SK-N-SH treated with all-trans-retinoic acid at 6 μM for 48 hours (cell line): ENCODE measurements around the gene GALNTL6.

ENCODE experiments used
- ATAC-seq: fragments of 200-7000 bp; cut with Tn5 transposase; 3 replicates; pipeline ENCODE4 v1.9.1; 2020; ENCODE audit warnings: mild to moderate bottlenecking, moderate library complexity
- ARNTL ChIP-seq: fragments of 450-650 bp; formaldehyde crosslinking; IDR thresholded peaks from 2 replicates; pipeline ENCODE4 v1.5.0; 2020; ENCODE audit warnings: low read depth, mild to moderate bottlenecking, moderate library complexity, borderline replicate concordance
- BACH2 ChIP-seq: fragments of 250-450 bp; sonication (Bioruptor Pico); IDR thresholded peaks from 2 replicates; pipeline ENCODE4 v1.9.0; 2021; ENCODE audit warnings: mild to moderate bottlenecking, borderline replicate concordance
- CREB5 ChIP-seq: fragments of 250-450 bp; sonication (Bioruptor Pico); IDR thresholded peaks from 2 replicates; pipeline ENCODE4 v1.5.1; 2020; ENCODE audit warnings: low read depth, mild to moderate bottlenecking, moderate library complexity
- CSDC2 ChIP-seq: fragments of 250-450 bp; sonication (Bioruptor Pico); IDR thresholded peaks from 2 replicates; pipeline ENCODE4 v1.5.0; 2020; ENCODE audit warnings: mild to moderate bottlenecking, moderate library complexity
- CSRNP3 ChIP-seq: fragments of 250-450 bp; sonication (Bioruptor Pico); IDR thresholded peaks from 2 replicates; pipeline ENCODE4 v1.5.1; 2021; ENCODE audit warnings: mild to moderate bottlenecking, moderate library complexity
- ESRRG ChIP-seq: fragments of 250-450 bp; sonication (Bioruptor Pico); IDR thresholded peaks from 2 replicates; pipeline ENCODE4 v1.6.1; 2021; ENCODE audit warnings: mild to moderate bottlenecking
- GLIS3 ChIP-seq: fragments of 250-450 bp; sonication (Bioruptor Pico); IDR thresholded peaks from 2 replicates; pipeline ENCODE4 v1.5.0; 2020; ENCODE audit warnings: mild to moderate bottlenecking, moderate library complexity
- ISL1 ChIP-seq: fragments of 250-450 bp; sonication (Bioruptor Pico); IDR thresholded peaks from 2 replicates; pipeline ENCODE4 v2.1.2; 2022; ENCODE audit warnings: mild to moderate bottlenecking, moderate library complexity
- OSR1 ChIP-seq: fragments of 250-450 bp; sonication (Bioruptor Pico); IDR thresholded peaks from 2 replicates; pipeline ENCODE4 v1.8.0; 2022; ENCODE audit warnings: moderate library complexity, mild to moderate bottlenecking, inconsistent platforms
- POU6F1 ChIP-seq: fragments of 250-450 bp; sonication (Bioruptor Pico); IDR thresholded peaks from 2 replicates; pipeline ENCODE4 v1.8.0; 2021; ENCODE audit warnings: low read depth, mild to moderate bottlenecking, moderate library complexity, borderline replicate concordance
- PPARA ChIP-seq: fragments of 250-450 bp; sonication (Bioruptor Pico); IDR thresholded peaks from 2 replicates; pipeline ENCODE4 v1.5.0; 2020; ENCODE audit warnings: mild to moderate bottlenecking, borderline replicate concordance
- RARB ChIP-seq: fragments of 250-450 bp; sonication (Bioruptor Pico); IDR thresholded peaks from 2 replicates; pipeline ENCODE4 v1.8.0; 2021; ENCODE audit warnings: mild to moderate bottlenecking, moderate library complexity
- SNAI2 ChIP-seq: fragments of 250-450 bp; sonication (Bioruptor Pico); IDR thresholded peaks from 2 replicates; pipeline ENCODE4 v1.5.0; 2020; ENCODE audit warnings: mild to moderate bottlenecking, moderate library complexity
- TCF4 ChIP-seq: fragments of 250-450 bp; sonication (Bioruptor Pico); IDR thresholded peaks from 2 replicates; pipeline ENCODE4 v1.8.0; 2021; ENCODE audit warnings: mild to moderate bottlenecking, moderate library complexity, borderline replicate concordance
- TOX ChIP-seq: fragments of 250-450 bp; sonication (Bioruptor Pico); IDR thresholded peaks from 2 replicates; pipeline ENCODE4 v1.8.0; 2021; ENCODE audit warnings: mild to moderate bottlenecking, moderate library complexity, borderline replicate concordance
- TSHZ2 ChIP-seq: fragments of 250-450 bp; sonication (Bioruptor Pico); IDR thresholded peaks from 2 replicates; pipeline ENCODE4 v1.5.0; 2020; ENCODE audit warnings: mild to moderate bottlenecking, moderate library complexity
- ZC3H10 ChIP-seq: fragments of 250-450 bp; sonication (Bioruptor Pico); IDR thresholded peaks from 2 replicates; pipeline ENCODE4 v1.5.1; 2021; ENCODE audit warnings: mild to moderate bottlenecking, moderate library complexity
- ZFP3 ChIP-seq: fragments of 250-450 bp; sonication (Bioruptor Pico); IDR thresholded peaks from 2 replicates; pipeline ENCODE4 v1.5.0; 2020; ENCODE audit warnings: mild to moderate bottlenecking, moderate library complexity
- ZFP30 ChIP-seq: fragments of 450-650 bp; formaldehyde crosslinking; IDR thresholded peaks from 2 replicates; pipeline ENCODE4 v1.5.0; 2022; ENCODE audit warnings: mild to moderate bottlenecking, moderate library complexity
- ZNF565 ChIP-seq: fragments of 450-650 bp; formaldehyde crosslinking; conservative IDR thresholded peaks from 2 replicates; pipeline ENCODE4 v1.5.0; 2020; ENCODE audit warnings: low read depth, mild to moderate bottlenecking, moderate library complexity
- ZNF70 ChIP-seq: fragments of 450-650 bp; formaldehyde crosslinking; IDR thresholded peaks from 2 replicates; pipeline ENCODE4 v1.5.0; 2020; ENCODE audit warnings: mild to moderate bottlenecking, moderate library complexity
- ZNF8 ChIP-seq: fragments of 450-650 bp; formaldehyde crosslinking; IDR thresholded peaks from 2 replicates; pipeline ENCODE4 v1.5.0; 2020; ENCODE audit warnings: mild to moderate bottlenecking, moderate library complexity
- TF ChIP-seq, protein P1 (sequence below): fragments of 250-450 bp; sonication (Bioruptor Pico); IDR thresholded peaks from 2 replicates; pipeline ENCODE4 v1.8.0; 2020; ENCODE audit warnings: mild to moderate bottlenecking, moderate library complexity, borderline replicate concordance

The GALNTL6 gene

DNA sequence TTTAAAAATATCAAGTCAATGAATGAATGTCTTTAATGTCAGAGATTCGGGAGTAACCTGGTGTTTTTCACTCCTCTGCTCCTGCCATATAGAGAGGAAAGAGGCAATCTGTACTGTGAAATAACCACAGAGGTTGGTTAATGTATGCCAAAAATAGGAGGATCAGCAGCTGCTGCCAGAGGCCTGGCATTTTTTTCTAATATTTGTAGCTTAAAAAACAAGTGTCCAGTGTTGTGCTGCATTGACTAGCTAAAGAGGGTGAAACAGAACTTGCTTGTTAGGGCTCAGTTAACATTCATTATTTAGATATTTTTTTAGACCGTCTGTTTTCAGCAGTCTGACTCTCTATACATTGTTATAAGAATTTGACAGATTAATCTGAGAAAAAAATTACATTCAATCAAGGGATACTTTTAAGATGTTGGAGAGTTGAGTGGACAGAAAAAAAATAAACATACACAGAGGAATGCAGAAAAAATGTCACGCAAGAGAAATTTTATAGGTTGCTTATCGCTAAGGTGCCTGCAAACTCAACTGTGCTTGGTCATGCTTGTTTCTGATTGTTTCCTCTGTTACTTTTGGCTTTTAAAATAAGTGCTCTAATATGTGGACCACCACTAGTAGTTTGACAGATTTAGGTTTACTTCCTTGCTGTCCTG lies 963.1 kb downstream of the GALNTL6 start:
- ATAC-seq, result no peak
- TF ChIP-seq PPARA (CRISPR knock-in tag), result no peak
- TF ChIP-seq CREB5 (CRISPR knock-in tag), result no peak
- TF ChIP-seq ZFP30 (CRISPR knock-in tag), result no peak
- TF ChIP-seq ZNF8, result no peak
- no peak for TF ChIP-seq ZFP3 (CRISPR knock-in tag)
- TF ChIP-seq, protein P1, sequence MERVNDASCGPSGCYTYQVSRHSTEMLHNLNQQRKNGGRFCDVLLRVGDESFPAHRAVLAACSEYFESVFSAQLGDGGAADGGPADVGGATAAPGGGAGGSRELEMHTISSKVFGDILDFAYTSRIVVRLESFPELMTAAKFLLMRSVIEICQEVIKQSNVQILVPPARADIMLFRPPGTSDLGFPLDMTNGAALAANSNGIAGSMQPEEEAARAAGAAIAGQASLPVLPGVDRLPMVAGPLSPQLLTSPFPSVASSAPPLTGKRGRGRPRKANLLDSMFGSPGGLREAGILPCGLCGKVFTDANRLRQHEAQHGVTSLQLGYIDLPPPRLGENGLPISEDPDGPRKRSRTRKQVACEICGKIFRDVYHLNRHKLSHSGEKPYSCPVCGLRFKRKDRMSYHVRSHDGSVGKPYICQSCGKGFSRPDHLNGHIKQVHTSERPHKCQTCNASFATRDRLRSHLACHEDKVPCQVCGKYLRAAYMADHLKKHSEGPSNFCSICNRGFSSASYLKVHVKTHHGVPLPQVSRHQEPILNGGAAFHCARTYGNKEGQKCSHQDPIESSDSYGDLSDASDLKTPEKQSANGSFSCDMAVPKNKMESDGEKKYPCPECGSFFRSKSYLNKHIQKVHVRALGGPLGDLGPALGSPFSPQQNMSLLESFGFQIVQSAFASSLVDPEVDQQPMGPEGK (CRISPR knock-in tag), result no peak
- no peak for TF ChIP-seq ZNF70
- TF ChIP-seq POU6F1, result no peak
- no peak for TF ChIP-seq ARNTL (CRISPR knock-in tag)
- TF ChIP-seq ZNF565, result no peak
- TF ChIP-seq TCF4 (CRISPR knock-in tag), result no peak
- no peak for TF ChIP-seq BACH2
- TF ChIP-seq SNAI2 (CRISPR knock-in tag), result no peak
- TF ChIP-seq ESRRG (CRISPR knock-in tag), result no peak
- no peak for TF ChIP-seq TSHZ2 (CRISPR knock-in tag)
- no peak for TF ChIP-seq ZC3H10 (CRISPR knock-in tag)
- TF ChIP-seq CSRNP3 (CRISPR knock-in tag), result no peak
- TF ChIP-seq OSR1 (CRISPR knock-in tag), result no peak
- no peak for TF ChIP-seq GLIS3 (CRISPR knock-in tag)
- no peak for TF ChIP-seq TOX (CRISPR knock-in tag)
- TF ChIP-seq, all 23 proteins: peak for 0

DNA sequence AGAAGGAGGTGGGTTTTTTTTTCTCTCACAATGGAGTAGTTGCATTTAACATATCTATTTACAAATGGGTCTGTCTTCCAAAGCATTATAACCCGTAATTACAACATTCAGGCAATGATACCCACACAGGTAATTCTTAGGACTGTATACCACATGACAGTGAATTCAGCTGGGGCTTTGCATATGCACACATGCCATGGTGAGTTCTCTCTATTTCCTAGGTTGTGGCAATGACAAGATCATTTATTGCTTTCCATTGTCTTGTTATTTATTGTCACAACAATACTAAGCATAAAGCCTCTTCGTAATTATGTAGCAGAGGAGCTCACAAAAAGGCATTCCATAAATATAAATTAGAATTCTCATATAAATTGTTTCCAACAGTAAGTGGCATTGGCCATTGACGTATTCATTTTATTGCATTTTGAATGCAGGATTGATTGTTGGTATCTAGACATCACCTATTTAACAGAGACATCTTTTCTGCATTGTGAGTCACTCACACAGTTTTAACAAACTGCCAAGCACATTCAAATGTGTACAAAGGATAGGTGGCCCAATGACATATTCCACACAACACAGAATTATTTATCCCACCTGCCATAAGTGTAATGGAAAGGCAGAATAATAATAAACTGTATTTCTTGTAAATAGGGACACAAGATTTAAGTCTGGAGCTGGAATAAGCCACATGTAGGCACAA lies 964.7 kb downstream of the GALNTL6 start:
- TF ChIP-seq BACH2, result no peak
- no peak for TF ChIP-seq CREB5 (CRISPR knock-in tag)
- TF ChIP-seq CSDC2 (CRISPR knock-in tag), result no peak
- no peak for TF ChIP-seq TOX (CRISPR knock-in tag)
- no peak for TF ChIP-seq ZC3H10 (CRISPR knock-in tag)
- no peak for TF ChIP-seq ZNF8
- no peak for TF ChIP-seq OSR1 (CRISPR knock-in tag)
- TF ChIP-seq, protein P1 (CRISPR knock-in tag), result no peak
- TF ChIP-seq ESRRG (CRISPR knock-in tag), result no peak
- TF ChIP-seq ARNTL (CRISPR knock-in tag), result no peak
- no peak for TF ChIP-seq RARB
- TF ChIP-seq ISL1 (CRISPR knock-in tag), result no peak
- TF ChIP-seq, all 23 proteins: peak for 0
- no peak for ATAC-seq
